H1 (cell line): ENCODE data around the gene MIPOL1. TPM values are rescaled to one million over a fixed set of nuclear protein-coding genes. Genes with fewer than 3 reads are reported as not detected.

ENCODE experiments used
- CEBPB ChIP-seq: IDR thresholded peaks from 2 replicates; pipeline ENCODE4 v1.6.1; 2012; ENCODE audit warnings: low read depth, low read length
- CHD2 ChIP-seq: IDR thresholded peaks from 2 replicates; pipeline ENCODE4 v1.6.1; 2012; ENCODE audit warnings: low read length, improper control_type of control experiment
- JUN ChIP-seq: IDR thresholded peaks from 2 replicates; pipeline ENCODE4 v1.6.1; 2011; ENCODE audit warnings: low read depth, mild to moderate bottlenecking, improper control_type of control experiment, low read length
- polyA plus RNA-seq, 7 experiments: library from polyadenylated mRNA; depleted of rRNA in 3 of 7; stranded (reverse) in 5 of 7; unstranded in 2 of 7; fragments of >200 nt in 5 of 7; fragments of 200-250 nt in 2 of 7; gene quantifications; 1 replicate in 5 of 7; 2 replicates in 1 of 7; 4 replicates in 1 of 7; pipeline versions ENCODE4 v1.2.1 to v1.2.3, GENCODE V29; 2011 to 2013; ENCODE audit warnings: missing spikeins in 2 of 7, mixed read lengths in 2 of 7
- total RNA-seq: library from RNA; stranded (reverse); fragmentation: NEBNext Ultra II Directional; extraction: Animal tissue kit (Norgen Biotek cat#: 25700); gene quantifications from 2 replicates; pipeline ENCODE4 v1.2.1, GENCODE V29; 2021
- TF ChIP-seq, protein P1 (sequence below), 3 experiments: IDR thresholded peaks; 1 replicate in 2 of 3; 2 replicates in 1 of 3; pipeline versions ENCODE4 v1.5.1 to v1.6.1; 2011; ENCODE audit warnings: low read length in 3 of 3, mild to moderate bottlenecking in 3 of 3, inconsistent platforms in 2 of 3, low read depth in 1 of 3, moderate library complexity in 1 of 3; ENCODE audit not compliant: insufficient read depth in 1 of 3; ENCODE audit errors: control extremely low read depth in 1 of 3

The MIPOL1 gene
- total and polyA plus RNA-seq, 2 of the 8 experiments (the other 6 are each of a cell fraction or from before 2014, with no cell fraction given), result 2.8 to 23.9 TPM

DNA sequence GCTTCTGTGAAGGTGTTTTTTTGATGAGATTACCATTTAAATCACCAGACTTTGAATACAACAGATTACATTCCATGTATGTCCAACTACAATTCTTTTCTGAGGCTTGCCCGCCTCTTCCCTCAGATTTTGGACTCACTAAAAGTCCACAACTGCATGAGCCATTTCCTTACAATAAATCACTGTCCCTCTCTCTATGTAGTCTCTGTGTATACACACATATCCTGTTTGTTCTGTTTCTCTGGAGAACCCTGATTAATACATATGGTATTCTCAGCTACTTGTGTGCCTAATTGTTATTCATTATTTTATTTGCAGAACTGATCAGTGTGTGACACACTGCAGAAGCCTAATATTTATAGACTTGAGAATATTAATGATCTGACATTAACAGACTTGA is 2.4 kb upstream of the MIPOL1 start (continued):
- TF ChIP-seq JUN, result no peak
- no peak for TF ChIP-seq CHD2
- no peak for TF ChIP-seq CEBPB
- TF ChIP-seq, protein P1, sequence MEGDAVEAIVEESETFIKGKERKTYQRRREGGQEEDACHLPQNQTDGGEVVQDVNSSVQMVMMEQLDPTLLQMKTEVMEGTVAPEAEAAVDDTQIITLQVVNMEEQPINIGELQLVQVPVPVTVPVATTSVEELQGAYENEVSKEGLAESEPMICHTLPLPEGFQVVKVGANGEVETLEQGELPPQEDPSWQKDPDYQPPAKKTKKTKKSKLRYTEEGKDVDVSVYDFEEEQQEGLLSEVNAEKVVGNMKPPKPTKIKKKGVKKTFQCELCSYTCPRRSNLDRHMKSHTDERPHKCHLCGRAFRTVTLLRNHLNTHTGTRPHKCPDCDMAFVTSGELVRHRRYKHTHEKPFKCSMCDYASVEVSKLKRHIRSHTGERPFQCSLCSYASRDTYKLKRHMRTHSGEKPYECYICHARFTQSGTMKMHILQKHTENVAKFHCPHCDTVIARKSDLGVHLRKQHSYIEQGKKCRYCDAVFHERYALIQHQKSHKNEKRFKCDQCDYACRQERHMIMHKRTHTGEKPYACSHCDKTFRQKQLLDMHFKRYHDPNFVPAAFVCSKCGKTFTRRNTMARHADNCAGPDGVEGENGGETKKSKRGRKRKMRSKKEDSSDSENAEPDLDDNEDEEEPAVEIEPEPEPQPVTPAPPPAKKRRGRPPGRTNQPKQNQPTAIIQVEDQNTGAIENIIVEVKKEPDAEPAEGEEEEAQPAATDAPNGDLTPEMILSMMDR (IDR thresholded peaks at IDR 0.05; ENCODE audit: control extremely low read depth in 1 of 3, insufficient read depth in 1 of 3, low read depth in 1 of 3, low read length in 3 of 3), result no peak
